SK-N-SH treated with all-trans-retinoic acid at 6 μM for 48 hours (cell line): ENCODE data around the gene SMIM7.

Experiments
- BACH2 ChIP-seq: fragments of 250-450 bp; sonication (Bioruptor Pico); IDR thresholded peaks from 2 replicates; pipeline ENCODE4 v1.9.0; 2021; ENCODE audit warnings: mild to moderate bottlenecking, borderline replicate concordance
- CSDC2 ChIP-seq: fragments of 250-450 bp; sonication (Bioruptor Pico); IDR thresholded peaks from 2 replicates; pipeline ENCODE4 v1.5.0; 2020; ENCODE audit warnings: mild to moderate bottlenecking, moderate library complexity
- ESRRG ChIP-seq: fragments of 250-450 bp; sonication (Bioruptor Pico); IDR thresholded peaks from 2 replicates; pipeline ENCODE4 v1.6.1; 2021; ENCODE audit warnings: mild to moderate bottlenecking
- PPARA ChIP-seq: fragments of 250-450 bp; sonication (Bioruptor Pico); IDR thresholded peaks from 2 replicates; pipeline ENCODE4 v1.5.0; 2020; ENCODE audit warnings: mild to moderate bottlenecking, borderline replicate concordance
- RARB ChIP-seq: fragments of 250-450 bp; sonication (Bioruptor Pico); IDR thresholded peaks from 2 replicates; pipeline ENCODE4 v1.8.0; 2021; ENCODE audit warnings: mild to moderate bottlenecking, moderate library complexity
- ZFP30 ChIP-seq: fragments of 450-650 bp; formaldehyde crosslinking; IDR thresholded peaks from 2 replicates; pipeline ENCODE4 v1.5.0; 2022; ENCODE audit warnings: mild to moderate bottlenecking, moderate library complexity

GRCh38 chr19:16688084-16688483, 28.1 kb upstream of the SMIM7 start:
- TF ChIP-seq ESRRG (CRISPR knock-in tag) = no peak
- no peak for TF ChIP-seq RARB
- TF ChIP-seq CSDC2 (CRISPR knock-in tag) = no peak
- no peak for TF ChIP-seq BACH2 (CRISPR knock-in tag)
- no peak for TF ChIP-seq PPARA
- TF ChIP-seq ZFP30 = no peak
